ENCODE measurements around the gene DQX1.

DQX1 gene

DNA sequence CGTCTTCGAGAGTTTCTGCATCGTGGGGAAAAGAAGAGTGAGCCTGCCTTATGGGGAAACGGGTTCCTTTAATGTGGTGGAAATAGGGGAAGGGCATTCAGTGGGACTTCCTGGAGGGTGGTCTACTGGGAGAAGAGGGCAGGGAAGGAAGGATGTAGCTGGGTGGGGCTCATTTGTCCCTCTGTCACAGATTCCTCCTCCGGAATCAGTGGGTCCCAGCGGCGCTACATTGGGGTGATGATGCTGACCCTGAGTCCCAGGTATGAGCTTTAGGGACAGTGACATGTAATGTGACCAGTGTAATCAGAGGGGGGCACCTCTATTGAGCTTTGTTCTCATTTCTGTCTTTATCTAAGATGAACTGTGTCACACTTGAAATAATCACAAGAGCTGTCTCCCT lies 5.6 kb upstream of the DQX1 start:
- Histone ChIP-seq H3K4me2 (ENCODE audit: low read length) (no peak overlapping the region), H2BK120ac (ENCODE audit: low read depth, low read length) (no peak overlapping the region), H4K5ac (ENCODE audit: low read length) (no peak overlapping the region), H3K27me3 (ENCODE audit: insufficient read depth, low read length, poor library complexity) (no peaks in the 10 kb centered on the region), H2BK5ac (ENCODE audit: low read length) (no peak overlapping the region), H3K27ac (ENCODE audit: low read depth, low read length) (no peak overlapping the region), H4K8ac (ENCODE audit: low read depth, low read length) (no peak overlapping the region), H3K9ac (ENCODE audit: low read length) (no peak overlapping the region), H2AK5ac (ENCODE audit: low read length) (no peak overlapping the region), H3K56ac (ENCODE audit: low read length) (no peak overlapping the region), H3K4me1 (ENCODE audit: control insufficient read depth, low read depth, low read length) (peaks cover 8% of the 10 kb centered on the region), H3K18ac (ENCODE audit: low read length) (no peak overlapping the region), H3K36me3 (ENCODE audit: control insufficient read depth, insufficient read depth, low read length) (peaks cover 6% of the 10 kb centered on the region), H3K79me2 (ENCODE audit: control insufficient read depth, insufficient read depth, low read length) (peaks cover 16% of the 10 kb centered on the region), H3K4me3 (ENCODE audit: low read length) (no peak overlapping the region), H3K79me1 (ENCODE audit: low read length) (peaks cover 17% of the 10 kb centered on the region), H2BK15ac (replicated peaks; ENCODE audit: low read depth) (no peak overlapping the region), H3K4ac (ENCODE audit: low read depth, low read length) (no peak overlapping the region), H3K23ac (ENCODE audit: low read length) (no peak overlapping the region)
- no peak for DNase-seq
- no CpG with 5 or more reads among the region's 7 CpGs for WGBS (ENCODE audit: extremely low coverage, insufficient coverage, low lambda C conversion rate)

DNA sequence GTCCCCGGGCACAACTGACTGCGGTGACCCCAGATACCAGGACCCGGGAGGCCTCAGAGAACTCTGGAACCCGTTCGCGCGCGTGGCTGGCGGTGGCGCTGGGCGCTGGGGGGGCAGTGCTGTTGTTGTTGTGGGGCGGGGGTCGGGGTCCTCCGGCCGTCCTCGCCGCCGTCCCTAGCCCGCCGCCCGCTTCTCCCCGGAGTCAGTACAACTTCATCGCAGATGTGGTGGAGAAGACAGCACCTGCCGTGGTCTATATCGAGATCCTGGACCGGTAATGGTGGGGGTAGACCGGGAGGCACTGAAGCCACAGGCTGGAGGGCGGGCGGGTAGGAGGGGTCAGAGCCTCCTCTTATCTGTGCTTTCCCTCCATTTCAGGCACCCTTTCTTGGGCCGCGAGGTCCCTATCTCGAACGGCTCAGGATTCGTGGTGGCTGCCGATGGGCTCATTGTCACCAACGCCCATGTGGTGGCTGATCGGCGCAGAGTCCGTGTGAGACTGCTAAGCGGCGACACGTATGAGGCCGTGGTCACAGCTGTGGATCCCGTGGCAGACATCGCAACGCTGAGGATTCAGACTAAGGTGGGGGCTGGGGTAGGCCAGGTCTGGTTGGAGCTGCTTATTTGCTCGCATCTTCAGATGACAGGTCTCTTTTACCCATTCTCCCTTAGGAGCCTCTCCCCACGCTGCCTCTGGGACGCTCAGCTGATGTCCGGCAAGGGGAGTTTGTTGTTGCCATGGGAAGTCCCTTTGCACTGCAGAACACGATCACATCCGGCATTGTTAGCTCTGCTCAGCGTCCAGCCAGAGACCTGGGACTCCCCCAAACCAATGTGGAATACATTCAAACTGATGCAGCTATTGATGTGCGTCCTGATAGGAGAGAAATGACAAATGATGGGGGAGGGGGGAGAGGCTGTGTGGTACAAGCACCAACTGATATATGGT lies 4.5 kb upstream of the DQX1 start:
- peaks cover 17% of the 10 kb centered on the region for H3K79me1 ChIP-seq (ENCODE audit: low read length)
- no peak overlapping the region for H4K5ac ChIP-seq (ENCODE audit: low read length)
- peak overlapping the region; percentile 72 for H3K18ac ChIP-seq (ENCODE audit: low read length)
- no peak overlapping the region for H2BK15ac ChIP-seq (replicated peaks; ENCODE audit: low read depth)
- H2AK5ac ChIP-seq (ENCODE audit: low read length) = no peak overlapping the region
- H3K27me3 ChIP-seq (ENCODE audit: insufficient read depth, low read length, poor library complexity) = no peaks in the 10 kb centered on the region
- peaks cover 6% of the 10 kb centered on the region for H3K36me3 ChIP-seq (ENCODE audit: control insufficient read depth, insufficient read depth, low read length)
- no peak overlapping the region for H3K27ac ChIP-seq (ENCODE audit: low read depth, low read length)
- no peak overlapping the region for H2BK5ac ChIP-seq (ENCODE audit: low read length)
- H3K4me2 ChIP-seq (ENCODE audit: low read length) = peak overlapping the region; percentile 43
- peak overlapping the region; percentile 70 for H3K4ac ChIP-seq (ENCODE audit: low read depth, low read length)
- H4K8ac ChIP-seq (ENCODE audit: low read depth, low read length) = no peak overlapping the region
- H3K79me2 ChIP-seq (ENCODE audit: control insufficient read depth, insufficient read depth, low read length) = peaks cover 16% of the 10 kb centered on the region
- H3K23ac ChIP-seq (ENCODE audit: low read length) = no peak overlapping the region
- H2BK120ac ChIP-seq (ENCODE audit: low read depth, low read length) = no peak overlapping the region
- peaks cover 8% of the 10 kb centered on the region for H3K4me1 ChIP-seq (ENCODE audit: control insufficient read depth, low read depth, low read length)
- peak overlapping the region; percentile 81 for H3K9ac ChIP-seq (ENCODE audit: low read length)
- peak overlapping the region; percentile 91 for H3K56ac ChIP-seq (ENCODE audit: low read length)
- H3K4me3 ChIP-seq (ENCODE audit: low read length) = peak overlapping the region; percentile 75
- no CpG with 5 or more reads among the region's 54 CpGs for WGBS (ENCODE audit: extremely low coverage, insufficient coverage, low lambda C conversion rate)
- peak; percentile 67 for DNase-seq

DNA sequence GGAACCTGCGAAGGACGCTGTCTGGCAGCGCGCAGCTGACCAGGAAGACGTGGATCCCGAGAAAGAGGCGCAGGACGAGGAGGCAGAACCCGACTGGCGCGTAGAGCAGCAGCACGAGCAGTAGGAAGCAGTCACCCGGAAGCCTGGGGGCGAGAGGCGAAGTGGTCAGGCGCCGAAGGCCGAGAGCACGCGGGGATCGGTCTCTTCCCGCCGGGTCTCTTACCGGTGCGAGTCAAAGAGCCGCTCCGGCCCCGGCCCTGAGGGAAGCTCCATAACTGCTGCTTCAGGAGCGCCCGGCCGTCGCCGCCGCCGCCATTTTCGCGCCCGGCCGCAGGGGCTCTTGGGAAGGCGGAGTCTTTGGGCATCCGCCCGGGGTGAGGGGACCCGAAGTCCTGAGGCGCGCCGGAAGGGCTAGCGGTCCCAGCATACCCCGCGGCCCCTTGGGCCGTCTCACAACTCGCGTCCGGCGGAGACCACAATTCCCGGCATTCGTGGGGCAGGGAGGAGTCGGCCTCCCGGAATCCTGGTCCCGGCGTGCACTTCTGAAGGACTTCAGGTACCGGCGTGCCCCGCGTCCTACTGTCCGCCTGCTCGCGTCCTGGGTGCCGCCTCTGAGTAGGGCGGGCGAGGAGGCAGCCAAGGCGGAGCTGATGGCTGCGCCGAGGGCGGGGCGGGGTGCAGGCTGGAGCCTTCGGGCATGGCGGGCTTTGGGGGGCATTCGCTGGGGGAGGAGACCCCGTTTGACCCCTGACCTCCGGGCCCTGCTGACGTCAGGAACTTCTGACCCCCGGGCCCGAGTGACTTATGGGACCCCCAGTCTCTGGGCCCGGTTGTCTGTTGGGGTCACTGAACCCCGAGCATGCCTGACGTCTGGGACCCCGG lies 3.6 kb upstream of the DQX1 start, which contains the start of the genes AUP1 and HTRA2:
Gene AUP1 (minus strand): TSS at position 350 of the 882 bp plus-strand sequence. CDS start 77 bp downstream, at position 273.
Gene HTRA2 (plus strand): TSS at position 577 of the 882 bp plus-strand sequence. CDS start 74 bp downstream, at position 651.
- peak within 1 kb of the TSS; percentile 75 for H3K4me3 ChIP-seq (ENCODE audit: low read length)
- H4K5ac ChIP-seq (ENCODE audit: low read length) = no peak within 1 kb of the TSS
- peak; percentile 100 for DNase-seq
- peaks cover 17% of the 10 kb centered on the region for H3K79me1 ChIP-seq (ENCODE audit: low read length)
- peaks cover 6% of the 10 kb centered on the region for H3K36me3 ChIP-seq (ENCODE audit: control insufficient read depth, insufficient read depth, low read length)
- H3K23ac ChIP-seq (ENCODE audit: low read length) = no peak within 1 kb of the TSS
- WGBS (ENCODE audit: extremely low coverage, insufficient coverage, low lambda C conversion rate) = no CpG with 5 or more reads among the region's 87 CpGs
- H2AK5ac ChIP-seq (ENCODE audit: low read length) = peak within 1 kb of the TSS; percentile 91
- no peak within 1 kb of the TSS for H4K8ac ChIP-seq (ENCODE audit: low read depth, low read length)
- peaks cover 16% of the 10 kb centered on the region for H3K79me2 ChIP-seq (ENCODE audit: control insufficient read depth, insufficient read depth, low read length)
- no peak within 1 kb of the TSS for H2BK120ac ChIP-seq (ENCODE audit: low read depth, low read length)
- peaks cover 8% of the 10 kb centered on the region for H3K4me1 ChIP-seq (ENCODE audit: control insufficient read depth, low read depth, low read length)
- H3K4ac ChIP-seq (ENCODE audit: low read depth, low read length) = peak within 1 kb of the TSS; percentile 70
- H2BK5ac ChIP-seq (ENCODE audit: low read length) = no peak within 1 kb of the TSS
- peak within 1 kb of the TSS; percentile 81 for H3K9ac ChIP-seq (ENCODE audit: low read length)
- H3K18ac ChIP-seq (ENCODE audit: low read length) = peak within 1 kb of the TSS; percentile 72
- peak within 1 kb of the TSS; percentile 91 for H3K56ac ChIP-seq (ENCODE audit: low read length)
- H2BK15ac ChIP-seq (replicated peaks; ENCODE audit: low read depth) = no peak within 1 kb of the TSS
- H3K4me2 ChIP-seq (ENCODE audit: low read length) = peak within 1 kb of the TSS; percentile 73
- H3K27me3 ChIP-seq (ENCODE audit: insufficient read depth, low read length, poor library complexity) = no peaks in the 10 kb centered on the region
- H3K27ac ChIP-seq (ENCODE audit: low read depth, low read length) = no peak within 1 kb of the TSS

DNA sequence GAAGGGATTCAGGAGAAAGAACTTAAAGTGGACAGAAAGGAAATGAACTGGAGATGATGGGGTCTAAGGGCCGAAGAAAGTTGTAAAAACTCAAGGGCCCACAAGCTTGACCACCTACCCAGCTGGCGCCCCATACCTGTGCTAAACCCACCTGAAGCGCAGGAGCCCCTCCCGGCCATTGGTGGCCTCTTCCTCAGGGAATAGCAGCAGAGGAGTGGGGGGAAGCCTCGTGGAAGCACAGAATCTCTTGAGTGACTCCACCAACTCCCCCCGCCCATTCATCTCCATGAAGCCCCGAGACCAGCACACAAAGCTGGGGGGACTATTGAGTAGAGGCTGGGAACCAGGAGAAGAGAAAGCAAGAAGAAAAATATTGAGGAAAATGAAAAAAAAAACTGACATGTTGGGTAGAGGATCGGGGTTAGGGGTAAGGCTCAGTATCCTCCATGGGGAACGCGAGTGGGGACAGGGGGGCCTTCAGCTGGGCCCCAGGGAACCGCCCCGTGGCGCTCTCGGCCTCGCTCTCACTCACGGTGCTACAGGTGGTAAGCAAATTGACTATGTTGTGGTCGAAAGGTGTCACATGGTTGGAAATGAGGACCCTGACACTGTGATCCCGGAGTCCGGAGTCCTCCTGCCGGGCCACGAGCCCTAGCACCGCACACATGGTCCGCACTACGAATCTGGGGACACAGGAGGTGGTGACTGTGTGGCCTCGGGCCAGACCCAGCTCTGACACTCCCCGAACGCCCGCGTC lies 2.7 kb upstream of the DQX1 start:
- Histone ChIP-seq H4K8ac (ENCODE audit: low read depth, low read length) (no peak overlapping the region), H2BK15ac (replicated peaks; ENCODE audit: low read depth) (no peak overlapping the region), H3K27me3 (ENCODE audit: insufficient read depth, low read length, poor library complexity) (no peaks in the 10 kb centered on the region), H3K4me2 (ENCODE audit: low read length) (peak overlapping the region; percentile 73), H3K9ac (ENCODE audit: low read length) (peak overlapping the region; percentile 71), H3K79me1 (ENCODE audit: low read length) (peaks cover 17% of the 10 kb centered on the region), H3K56ac (ENCODE audit: low read length) (peak overlapping the region; percentile 82), H3K18ac (ENCODE audit: low read length) (peak overlapping the region; percentile 65), H3K23ac (ENCODE audit: low read length) (no peak overlapping the region), H2BK5ac (ENCODE audit: low read length) (no peak overlapping the region), H3K4me1 (ENCODE audit: control insufficient read depth, low read depth, low read length) (peaks cover 8% of the 10 kb centered on the region), H3K4ac (ENCODE audit: low read depth, low read length) (peak overlapping the region; percentile 63), H3K79me2 (ENCODE audit: control insufficient read depth, insufficient read depth, low read length) (peaks cover 16% of the 10 kb centered on the region), H3K27ac (ENCODE audit: low read depth, low read length) (no peak overlapping the region), H3K36me3 (ENCODE audit: control insufficient read depth, insufficient read depth, low read length) (peaks cover 6% of the 10 kb centered on the region), H2AK5ac (ENCODE audit: low read length) (peak overlapping the region; percentile 91), H2BK120ac (ENCODE audit: low read depth, low read length) (no peak overlapping the region), H3K4me3 (ENCODE audit: low read length) (peak overlapping the region; percentile 42), H4K5ac (ENCODE audit: low read length) (no peak overlapping the region)
- DNase-seq = peak; percentile 38
- WGBS (ENCODE audit: extremely low coverage, insufficient coverage, low lambda C conversion rate) = no CpG with 5 or more reads among the region's 29 CpGs

DNA sequence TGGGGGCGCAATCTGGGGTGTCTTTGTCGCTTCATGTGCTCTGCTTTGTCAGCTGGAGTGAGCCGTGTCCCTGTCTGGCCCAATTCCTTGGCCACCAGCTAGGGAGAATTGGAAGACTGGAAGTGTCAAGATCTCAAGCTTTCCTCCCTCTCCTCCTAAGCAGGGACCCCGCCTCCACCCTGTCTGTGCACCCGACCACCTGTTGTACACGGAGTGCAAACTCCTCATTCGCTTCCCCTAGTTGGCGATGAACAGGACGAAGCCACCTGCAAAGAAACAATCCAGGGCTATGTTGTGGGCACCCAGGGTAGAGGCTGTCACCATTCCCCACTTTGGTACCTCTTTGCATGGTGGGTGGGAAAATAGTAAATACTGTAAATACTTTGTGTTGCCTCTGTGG lies 1.7 kb upstream of the DQX1 start:
- Histone ChIP-seq H2BK15ac (replicated peaks; ENCODE audit: low read depth) (no peak overlapping the region), H4K5ac (ENCODE audit: low read length) (no peak overlapping the region), H2AK5ac (ENCODE audit: low read length) (no peak overlapping the region), H3K27me3 (ENCODE audit: insufficient read depth, low read length, poor library complexity) (no peaks in the 10 kb centered on the region), H3K18ac (ENCODE audit: low read length) (no peak overlapping the region), H2BK120ac (ENCODE audit: low read depth, low read length) (no peak overlapping the region), H3K4me2 (ENCODE audit: low read length) (no peak overlapping the region), H3K79me2 (ENCODE audit: control insufficient read depth, insufficient read depth, low read length) (peaks cover 16% of the 10 kb centered on the region), H3K4me3 (ENCODE audit: low read length) (no peak overlapping the region), H3K27ac (ENCODE audit: low read depth, low read length) (no peak overlapping the region), H3K36me3 (ENCODE audit: control insufficient read depth, insufficient read depth, low read length) (peaks cover 6% of the 10 kb centered on the region), H3K79me1 (ENCODE audit: low read length) (peaks cover 17% of the 10 kb centered on the region), H4K8ac (ENCODE audit: low read depth, low read length) (no peak overlapping the region), H3K23ac (ENCODE audit: low read length) (no peak overlapping the region), H2BK5ac (ENCODE audit: low read length) (no peak overlapping the region), H3K56ac (ENCODE audit: low read length) (no peak overlapping the region), H3K4ac (ENCODE audit: low read depth, low read length) (no peak overlapping the region), H3K4me1 (ENCODE audit: control insufficient read depth, low read depth, low read length) (peaks cover 8% of the 10 kb centered on the region), H3K9ac (ENCODE audit: low read length) (no peak overlapping the region)
- no CpG with 5 or more reads among the region's 9 CpGs for WGBS (ENCODE audit: extremely low coverage, insufficient coverage, low lambda C conversion rate)
- no peak for DNase-seq

Measured in mesendoderm (in vitro differentiated cells).